ENCODE data around the gene SUSD6. TPM values are rescaled to one million over a fixed set of nuclear protein-coding genes. Genes with fewer than 3 reads are reported as not detected.
"Not testable (repeated sequence)": the region's sequence is repeated elsewhere in the genome, so short reads cannot be mapped to it uniquely, and the experiment has no call there.

Gene SUSD6
- total RNA-seq, 2 experiments from 2014 or later: 23.1 to 43.6 TPM

- ChIA-PET POLR2A (no interaction called here), CTCF (ENCODE audit: unreplicated experiment) (no interaction called here)
- no TSS peak for BruUV-seq (replicated peaks)
- TF ChIP-seq EZH2phosphoT487 (IDR thresholded peaks at IDR 0.05; ENCODE audit: borderline replicate concordance, low read depth, low read length): no peak
- no peak for TF ChIP-seq CTCF (conservative IDR thresholded peaks at IDR 0.05; ENCODE audit: low read length)
- Histone ChIP-seq H3K4me1 (ENCODE audit: insufficient read depth, low read length, poor library complexity, severe bottlenecking) (peaks cover 9% of the 10 kb centered on the region), H3K9me2 (ENCODE audit: insufficient read depth, low read length) (no peaks in the 10 kb centered on the region), H3K27ac (ENCODE audit: low read depth, low read length, poor library complexity, severe bottlenecking) (no peak overlapping the region), H3K36me3 (ENCODE audit: insufficient read depth, low read length) (peaks cover 34% of the 10 kb centered on the region), H3K4me3 (ENCODE audit: low read depth, low read length, poor library complexity, severe bottlenecking) (no peak overlapping the region), H4K20me1 (ENCODE audit: insufficient read depth, low read length) (no peaks in the 10 kb centered on the region), H2AFZ (ENCODE audit: low read length) (no peak overlapping the region), H3K9me3 (ENCODE audit: low read length) (no peaks in the 10 kb centered on the region), H3K79me2 (ENCODE audit: insufficient read depth, low read depth, low read length) (no peaks in the 10 kb centered on the region), H3K4me2 (ENCODE audit: low read length) (no peak overlapping the region)
- intact Hi-C loops (cut with micrococcal nuclease; ENCODE audit: unreplicated experiment): no loop called here
- no peak for DNase-seq (ENCODE audit: low spot score)
Measured at GRCh38 chr14:69716478-69717187, 105.2 kb downstream of the SUSD6 start.

- CTCF ChIA-PET (ENCODE audit: unreplicated experiment): not testable (repeated sequence)
- POLR2A ChIA-PET: interaction anchor here (0.9 to 1.3 kb wide), 2 partner anchors 8 to 136 kb away, joined by 3 to 4 read pairs; no protein-coding TSS in a partner anchor
Measured at GRCh38 chr14:69718614-69719013, 107.2 kb downstream of the SUSD6 start.

GRCh38 chr14:69719501-69719951, 108.1 kb downstream of the SUSD6 start:
- no peak for TF ChIP-seq EZH2phosphoT487 (IDR thresholded peaks at IDR 0.05; ENCODE audit: borderline replicate concordance, low read depth, low read length)
- no peak for TF ChIP-seq CTCF (conservative IDR thresholded peaks at IDR 0.05; ENCODE audit: low read length)
- intact Hi-C loops (cut with micrococcal nuclease; ENCODE audit: unreplicated experiment): no loop called here
- no TSS peak for BruUV-seq (replicated peaks)
- ChIA-PET CTCF (ENCODE audit: unreplicated experiment) (no interaction called here), POLR2A (interaction anchor here (0.9 to 1.3 kb wide), 3 partner anchors 9 to 16 kb away, joined by 3 to 4 read pairs (median 4); no protein-coding TSS in a partner anchor)
- Histone ChIP-seq H3K9me3 (ENCODE audit: low read length) (no peaks in the 10 kb centered on the region), H3K4me3 (ENCODE audit: low read depth, low read length, poor library complexity, severe bottlenecking) (no peak overlapping the region), H3K4me2 (ENCODE audit: low read length) (no peak overlapping the region), H4K20me1 (ENCODE audit: insufficient read depth, low read length) (no peaks in the 10 kb centered on the region), H3K9me2 (ENCODE audit: insufficient read depth, low read length) (no peaks in the 10 kb centered on the region), H3K4me1 (ENCODE audit: insufficient read depth, low read length, poor library complexity, severe bottlenecking) (peaks cover 9% of the 10 kb centered on the region), H2AFZ (ENCODE audit: low read length) (no peak overlapping the region), H3K79me2 (ENCODE audit: insufficient read depth, low read depth, low read length) (no peaks in the 10 kb centered on the region), H3K27ac (ENCODE audit: low read depth, low read length, poor library complexity, severe bottlenecking) (no peak overlapping the region), H3K36me3 (ENCODE audit: insufficient read depth, low read length) (peaks cover 5% of the 10 kb centered on the region; the same call in 1 of the 2 replicates)
- no peak for DNase-seq (ENCODE audit: low spot score)

More at GRCh38 chr14:69718614-69719013, 107.2 kb downstream of the SUSD6 start:
- H2AFZ ChIP-seq (ENCODE audit: low read length); intact Hi-C loops (cut with micrococcal nuclease; ENCODE audit: unreplicated experiment); H4K20me1 ChIP-seq (ENCODE audit: insufficient read depth, low read length); H3K79me2 ChIP-seq (ENCODE audit: insufficient read depth, low read depth, low read length); H3K4me2 ChIP-seq (ENCODE audit: low read length); H3K4me1 ChIP-seq (ENCODE audit: insufficient read depth, low read length, poor library complexity, severe bottlenecking); DNase-seq (ENCODE audit: low spot score); BruUV-seq (replicated peaks); H3K9me3 ChIP-seq (ENCODE audit: low read length); H3K9me2 ChIP-seq (ENCODE audit: insufficient read depth, low read length); H3K4me3 ChIP-seq (ENCODE audit: low read depth, low read length, poor library complexity, severe bottlenecking); H3K27ac ChIP-seq (ENCODE audit: low read depth, low read length, poor library complexity, severe bottlenecking): not testable (repeated sequence)
- peaks cover 14% of the 10 kb centered on the region; the same call in 1 of the 2 replicates for H3K36me3 ChIP-seq (ENCODE audit: insufficient read depth, low read length)
